ENCODE data around the gene LRIT2. TPM values are rescaled to one million over a fixed set of nuclear protein-coding genes. Genes with fewer than 3 reads are reported as not detected.

Gene LRIT2
- total RNA-seq, 1 experiment from 2014 or later: not detected

- Mint-ChIP-seq H3K27ac (no peak overlapping the region), H3K27me3 (ENCODE audit: low read depth) (peaks cover 7% of the 10 kb centered on the region), H3K4me3 (no peak overlapping the region), H3K9me3 (no peaks in the 10 kb centered on the region), H3K36me3 (ENCODE audit: insufficient read depth in 1 of 3, low read depth in 3 of 3) (peaks cover 0 to 2% (median 0%) of the 10 kb centered on the region in 3 experiments; a peak in 2 of 7 replicates), H3K4me1 (no peaks in the 10 kb centered on the region)
- no peak overlapping the region for H2BK20ac ChIP-seq (ENCODE audit: low read depth, low read length, poor library complexity, severe bottlenecking)
- H3K23me2 ChIP-seq (ENCODE audit: insufficient read length, low read depth, low read length, poor library complexity, severe bottlenecking): no peaks in the 10 kb centered on the region
- no peak for DNase-seq
- no peak overlapping the region; the same call in 1 of the 2 replicates for H3K14ac ChIP-seq (ENCODE audit: insufficient read depth, low read length)
- H3K27me3 ChIP-seq (ENCODE audit: insufficient read depth, low read length): no peaks in the 10 kb centered on the region
- TF ChIP-seq, protein P1, sequence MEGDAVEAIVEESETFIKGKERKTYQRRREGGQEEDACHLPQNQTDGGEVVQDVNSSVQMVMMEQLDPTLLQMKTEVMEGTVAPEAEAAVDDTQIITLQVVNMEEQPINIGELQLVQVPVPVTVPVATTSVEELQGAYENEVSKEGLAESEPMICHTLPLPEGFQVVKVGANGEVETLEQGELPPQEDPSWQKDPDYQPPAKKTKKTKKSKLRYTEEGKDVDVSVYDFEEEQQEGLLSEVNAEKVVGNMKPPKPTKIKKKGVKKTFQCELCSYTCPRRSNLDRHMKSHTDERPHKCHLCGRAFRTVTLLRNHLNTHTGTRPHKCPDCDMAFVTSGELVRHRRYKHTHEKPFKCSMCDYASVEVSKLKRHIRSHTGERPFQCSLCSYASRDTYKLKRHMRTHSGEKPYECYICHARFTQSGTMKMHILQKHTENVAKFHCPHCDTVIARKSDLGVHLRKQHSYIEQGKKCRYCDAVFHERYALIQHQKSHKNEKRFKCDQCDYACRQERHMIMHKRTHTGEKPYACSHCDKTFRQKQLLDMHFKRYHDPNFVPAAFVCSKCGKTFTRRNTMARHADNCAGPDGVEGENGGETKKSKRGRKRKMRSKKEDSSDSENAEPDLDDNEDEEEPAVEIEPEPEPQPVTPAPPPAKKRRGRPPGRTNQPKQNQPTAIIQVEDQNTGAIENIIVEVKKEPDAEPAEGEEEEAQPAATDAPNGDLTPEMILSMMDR (conservative IDR thresholded peaks at IDR 0.05): no peak
- no peaks in the 10 kb centered on the region for H3K9me3 ChIP-seq (ENCODE audit: control insufficient read depth, low read depth, low read length)
- H3T11ph ChIP-seq (ENCODE audit: low read length): no peak overlapping the region
- H3K18ac ChIP-seq (ENCODE audit: insufficient read length, low read depth, low read length): no peak overlapping the region
- no peak overlapping the region for H3K56ac ChIP-seq (ENCODE audit: insufficient read length, low read depth, low read length)
- no peak overlapping the region for H3K23ac ChIP-seq (ENCODE audit: insufficient read length, low read depth, low read length)
- no peak overlapping the region for H3K9ac ChIP-seq (ENCODE audit: extremely low read depth, insufficient read length, low read length)
- no peak overlapping the region for H2BK120ac ChIP-seq (ENCODE audit: low read depth, low read length, poor library complexity, severe bottlenecking)
- H3K4me2 ChIP-seq (ENCODE audit: insufficient read depth, insufficient read length, low read length): no peak overlapping the region
- no peak overlapping the region for H3K27ac ChIP-seq (ENCODE audit: insufficient read length, low read depth, low read length)
- no peaks in the 10 kb centered on the region for H3K79me2 ChIP-seq (ENCODE audit: insufficient read depth, low read length)
- H3K4ac ChIP-seq (ENCODE audit: low read depth, low read length): no peak overlapping the region
- H4K8ac ChIP-seq (replicated peaks; ENCODE audit: insufficient read length, low read depth, low read length): no peak overlapping the region
- no peak overlapping the region for H2AFZ ChIP-seq (ENCODE audit: low read length)
- no peak overlapping the region for H2AK5ac ChIP-seq (ENCODE audit: insufficient read length, low read length)
- H3K79me1 ChIP-seq (ENCODE audit: insufficient read depth, low read depth, low read length, poor library complexity, severe bottlenecking): no peaks in the 10 kb centered on the region
- H2BK15ac ChIP-seq (ENCODE audit: low read depth, low read length): no peak overlapping the region
- no CpG with 5 or more reads among the region's 11 CpGs for WGBS (ENCODE audit: extremely low coverage, insufficient read length, low lambda C conversion rate)
- no peaks in the 10 kb centered on the region for H3K4me1 ChIP-seq (ENCODE audit: insufficient read depth, low read length)
- H2BK12ac ChIP-seq (ENCODE audit: insufficient read length, low read depth, low read length): no peak overlapping the region
- no peak overlapping the region for H2BK5ac ChIP-seq (ENCODE audit: insufficient read length, low read length)
- H4K20me1 ChIP-seq (ENCODE audit: control insufficient read depth, insufficient read depth, insufficient read length): no peaks in the 10 kb centered on the region
- H4K91ac ChIP-seq (ENCODE audit: insufficient read length, low read depth, low read length): no peak overlapping the region
- H4K5ac ChIP-seq (ENCODE audit: insufficient read length, low read depth, low read length): no peak overlapping the region
Observed at GRCh38 chr10:84201682-84202081, 23.7 kb downstream of the LRIT2 start.

Data from H9 (cell line).